Fibroblast of lung (primary cell): ENCODE data around the gene ROPN1L. TPM values are rescaled to one million over a fixed set of nuclear protein-coding genes. Genes with fewer than 3 reads are reported as not detected.

Source experiments
- DNase-seq, 2 donors: peaks; one replicate each; pipeline versions ENCODE4 v3.0.0 to v3.0.0-alpha.2; 2010; ENCODE audit warnings: low read depth in 2 of 2
- H2AFZ ChIP-seq: 2 replicates; pipeline ENCODE4 v1.5.1; 2012; ENCODE audit warnings: low read length, control low read depth, inconsistent platforms
- H3K27ac ChIP-seq: 2 replicates; pipeline ENCODE4 v1.5.1; 2011; ENCODE audit warnings: low read length, control low read depth; ENCODE audit not compliant: insufficient read depth
- H3K27me3 ChIP-seq: 2 replicates; pipeline ENCODE4 v1.5.1; 2011; ENCODE audit warnings: mild to moderate bottlenecking, low read length; ENCODE audit not compliant: control insufficient read depth, insufficient read depth
- H3K36me3 ChIP-seq: 2 replicates; pipeline ENCODE4 v1.5.1; 2011; ENCODE audit warnings: low read length; ENCODE audit not compliant: control insufficient read depth, insufficient read depth
- H3K4me1 ChIP-seq: 2 replicates; pipeline ENCODE4 v1.5.1; 2011; ENCODE audit warnings: low read length; ENCODE audit not compliant: control insufficient read depth, insufficient read depth; ENCODE audit errors: extremely low read depth
- H3K4me2 ChIP-seq: 2 replicates; pipeline ENCODE4 v1.5.1; 2011; ENCODE audit warnings: low read length, control low read depth; ENCODE audit not compliant: insufficient read depth; ENCODE audit errors: extremely low read depth
- H3K4me3 ChIP-seq, 4 experiments: fragments of 200-600 bp in 1 of 4; sonication (generic) in 1 of 4; replicated peaks in 1 of 4; 2 replicates each; pipeline ENCODE4 v1.5.1; 2011 to 2016; ENCODE audit warnings: low read length in 4 of 4, low read depth in 3 of 4, mild to moderate bottlenecking in 3 of 4, control low read depth in 2 of 4, inconsistent platforms in 1 of 4, mixed read lengths in 1 of 4; ENCODE audit not compliant: insufficient read depth in 1 of 4; ENCODE audit errors: control extremely low read depth in 1 of 4
- H3K79me2 ChIP-seq: 2 replicates; pipeline ENCODE4 v1.5.1; 2012; ENCODE audit warnings: mild to moderate bottlenecking, low read length, inconsistent platforms; ENCODE audit not compliant: control insufficient read depth, insufficient read depth
- H3K9ac ChIP-seq: 2 replicates; pipeline ENCODE4 v1.5.1; 2011; ENCODE audit warnings: mild to moderate bottlenecking, low read length, control low read depth; ENCODE audit not compliant: insufficient read depth
- H3K9me3 ChIP-seq: 2 replicates; pipeline ENCODE4 v1.5.1; 2012; ENCODE audit warnings: low read depth, low read length; ENCODE audit not compliant: control insufficient read depth, insufficient read depth
- H4K20me1 ChIP-seq: 2 replicates; pipeline ENCODE4 v1.5.1; 2011; ENCODE audit warnings: low read length; ENCODE audit not compliant: control insufficient read depth, insufficient read depth; ENCODE audit errors: extremely low read depth
- EZH2 ChIP-seq: IDR thresholded peaks from 2 replicates; pipeline ENCODE4 v1.5.1; 2012; ENCODE audit warnings: low read length, control low read depth, mild to moderate bottlenecking; ENCODE audit errors: missing control alignments
- polyA plus RNA-seq, 2 donors: library from polyadenylated mRNA; depleted of rRNA in 1 of 2; stranded (reverse) in 1 of 2; unstranded in 1 of 2; fragments of >200 nt; gene quantifications; 2 replicates each; pipeline ENCODE4 v1.2.1, GENCODE V29; 2011 to 2012; ENCODE audit warnings: missing spikeins in 1 of 2
- total RNA-seq: library from RNA; depleted of rRNA; stranded (reverse); fragments of >200 nt; gene quantifications from 2 replicates; pipeline ENCODE4 v1.2.1, GENCODE V29; 2014
- TF ChIP-seq, protein P1 (sequence below), 2 donors: IDR thresholded peaks in 1 of 2; conservative IDR thresholded peaks in 1 of 2; 1 replicate in 1 of 2; 2 replicates in 1 of 2; pipeline ENCODE4 v1.5.1; 2011 to 2012; ENCODE audit warnings: low read length in 2 of 2, control low read depth in 1 of 2, inconsistent platforms in 1 of 2, low read depth in 1 of 2, mild to moderate bottlenecking in 1 of 2

ROPN1L gene
- total and polyA plus RNA-seq, 2 donors (not counting 1 experiment from before 2014, with no cell fraction given): 0.17 to 0.26 TPM

- Histone ChIP-seq H3K79me2 (no peaks in the 10 kb centered on the region), H3K36me3 (peaks cover 10% of the 10 kb centered on the region), H3K4me2 (no peak overlapping the region), H3K27ac (no peak overlapping the region), H4K20me1 (no peaks in the 10 kb centered on the region), H3K27me3 (no peaks in the 10 kb centered on the region), H3K4me1 (no peaks in the 10 kb centered on the region), H3K4me3 (no peak overlapping the region), H3K9me3 (no peaks in the 10 kb centered on the region), H2AFZ (no peak overlapping the region), H3K9ac (no peak overlapping the region)
- TF ChIP-seq EZH2: no peak
- TF ChIP-seq, protein P1, sequence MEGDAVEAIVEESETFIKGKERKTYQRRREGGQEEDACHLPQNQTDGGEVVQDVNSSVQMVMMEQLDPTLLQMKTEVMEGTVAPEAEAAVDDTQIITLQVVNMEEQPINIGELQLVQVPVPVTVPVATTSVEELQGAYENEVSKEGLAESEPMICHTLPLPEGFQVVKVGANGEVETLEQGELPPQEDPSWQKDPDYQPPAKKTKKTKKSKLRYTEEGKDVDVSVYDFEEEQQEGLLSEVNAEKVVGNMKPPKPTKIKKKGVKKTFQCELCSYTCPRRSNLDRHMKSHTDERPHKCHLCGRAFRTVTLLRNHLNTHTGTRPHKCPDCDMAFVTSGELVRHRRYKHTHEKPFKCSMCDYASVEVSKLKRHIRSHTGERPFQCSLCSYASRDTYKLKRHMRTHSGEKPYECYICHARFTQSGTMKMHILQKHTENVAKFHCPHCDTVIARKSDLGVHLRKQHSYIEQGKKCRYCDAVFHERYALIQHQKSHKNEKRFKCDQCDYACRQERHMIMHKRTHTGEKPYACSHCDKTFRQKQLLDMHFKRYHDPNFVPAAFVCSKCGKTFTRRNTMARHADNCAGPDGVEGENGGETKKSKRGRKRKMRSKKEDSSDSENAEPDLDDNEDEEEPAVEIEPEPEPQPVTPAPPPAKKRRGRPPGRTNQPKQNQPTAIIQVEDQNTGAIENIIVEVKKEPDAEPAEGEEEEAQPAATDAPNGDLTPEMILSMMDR (conservative IDR thresholded peaks at IDR 0.05 in 1 of 2, IDR thresholded peaks at IDR 0.05 in 1 of 2; ENCODE audit: low read depth in 1 of 2, low read length in 2 of 2): no peak
- DNase-seq: peak in 1 of 2 donors; percentile 15
Observed at GRCh38 chr5:10406651-10407050, 35.0 kb upstream of the ROPN1L start.

DNA sequence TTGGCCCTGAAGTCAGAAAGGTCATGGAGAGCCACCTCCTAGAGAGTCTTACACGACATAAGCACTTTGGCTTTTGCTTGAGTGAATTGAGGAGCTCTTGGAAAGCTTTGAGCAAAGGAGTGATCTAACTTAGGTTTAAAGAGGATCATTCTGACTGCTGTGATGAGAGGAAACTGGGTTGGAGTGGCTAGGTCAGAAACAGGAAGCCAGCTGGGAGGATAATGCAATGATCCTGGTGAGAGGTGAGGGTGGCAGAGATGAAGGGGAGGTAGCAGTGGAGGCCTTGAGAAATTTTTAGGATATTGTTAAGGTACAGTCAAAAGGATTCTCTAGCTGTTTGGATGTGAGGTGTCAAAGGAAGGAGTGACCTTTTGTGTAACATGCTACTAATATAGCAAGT is 32.2 kb upstream of the ROPN1L start:
- no peak overlapping the region for H3K9ac ChIP-seq
- H3K9me3 ChIP-seq: no peaks in the 10 kb centered on the region
- H3K4me1 ChIP-seq: no peaks in the 10 kb centered on the region
- no peaks in the 10 kb centered on the region for H4K20me1 ChIP-seq
- H3K36me3 ChIP-seq: peaks cover 15% of the 10 kb centered on the region
- TF ChIP-seq EZH2: no peak
- TF ChIP-seq, protein P1 (conservative IDR thresholded peaks at IDR 0.05 in 1 of 2, IDR thresholded peaks at IDR 0.05 in 1 of 2; ENCODE audit: low read depth in 1 of 2, low read length in 2 of 2): no peak
- H3K27ac ChIP-seq: no peak overlapping the region
- no peak overlapping the region for H3K4me3 ChIP-seq
- no peak overlapping the region for H3K4me2 ChIP-seq
- no peak for DNase-seq
- no peaks in the 10 kb centered on the region for H3K27me3 ChIP-seq
- no peak overlapping the region for H2AFZ ChIP-seq
- no peaks in the 10 kb centered on the region for H3K79me2 ChIP-seq

GRCh38 chr5:10410662-10411061 is 31.0 kb upstream of the ROPN1L start:
- H2AFZ ChIP-seq: no peak overlapping the region
- H3K36me3 ChIP-seq: peaks cover 13% of the 10 kb centered on the region
- H3K4me2 ChIP-seq: no peak overlapping the region

More at GRCh38 chr5:10410662-10411061, 31.0 kb upstream of the ROPN1L start:
- no peaks in the 10 kb centered on the region for H3K79me2 ChIP-seq
- DNase-seq: no peak
- no peaks in the 10 kb centered on the region for H3K27me3 ChIP-seq
- H3K27ac ChIP-seq: no peak overlapping the region
- no peaks in the 10 kb centered on the region for H4K20me1 ChIP-seq
- no peaks in the 10 kb centered on the region for H3K4me1 ChIP-seq
- no peak for TF ChIP-seq EZH2
- TF ChIP-seq, protein P1 (conservative IDR thresholded peaks at IDR 0.05 in 1 of 2, IDR thresholded peaks at IDR 0.05 in 1 of 2; ENCODE audit: low read depth in 1 of 2, low read length in 2 of 2): no peak
- no peak overlapping the region for H3K4me3 ChIP-seq
- no peaks in the 10 kb centered on the region for H3K9me3 ChIP-seq
- H3K9ac ChIP-seq: no peak overlapping the region
